ENCODE data around the gene HOXA9.
A peak's percentile ranks its signal among the peaks of the same experiment; 100 is the strongest.

Gene HOXA9

GRCh38 chr7:27188386-27189294 lies 23.3 kb upstream of the HOXA9 start:
- DNase-seq (ENCODE audit: insufficient read length, low spot score) (no peak), FAIRE-seq (no peak)
- no peak for TF ChIP-seq POLR2A (IDR thresholded peaks at IDR 0.05; ENCODE audit: low read depth, low read length)

GRCh38 chr7:27187475-27188385 lies 22.4 kb upstream of the HOXA9 start:
- DNase-seq (ENCODE audit: insufficient read length, low spot score), result no peak
- no peak for FAIRE-seq
- TF ChIP-seq POLR2A (IDR thresholded peaks at IDR 0.05; ENCODE audit: low read depth, low read length), result no peak

- DNase-seq (ENCODE audit: insufficient read length, low spot score) (no peak), FAIRE-seq (no peak)
- no peak for TF ChIP-seq POLR2A (IDR thresholded peaks at IDR 0.05; ENCODE audit: low read depth, low read length)
Observed at GRCh38 chr7:27186668-27187474, 21.5 kb upstream of the HOXA9 start.

GRCh38 chr7:27185854-27186667 lies 20.7 kb upstream of the HOXA9 start:
- FAIRE-seq (no peak), DNase-seq (ENCODE audit: insufficient read length, low spot score) (no peak)
- TF ChIP-seq POLR2A (IDR thresholded peaks at IDR 0.05; ENCODE audit: low read depth, low read length), result no peak

GRCh38 chr7:27185013-27185853 lies 19.9 kb upstream of the HOXA9 start, which contains the start of gene HOXA11:
HOXA11 (minus strand) TSS chr7:27185232; CDS start chr7:27185144, 88 bp downstream.
- DNase-seq (ENCODE audit: insufficient read length, low spot score) (no peak), FAIRE-seq (no peak)
- no peak for TF ChIP-seq POLR2A (IDR thresholded peaks at IDR 0.05; ENCODE audit: low read depth, low read length)

GRCh38 chr7:27184337-27185012 lies 19.1 kb upstream of the HOXA9 start:
- no peak for DNase-seq (ENCODE audit: insufficient read length, low spot score)

GRCh38 chr7:27183682-27184336 lies 18.5 kb upstream of the HOXA9 start:
- no peak for TF ChIP-seq POLR2A (IDR thresholded peaks at IDR 0.05; ENCODE audit: low read depth, low read length)
- no peak for DNase-seq (ENCODE audit: insufficient read length, low spot score)
- no peak for FAIRE-seq

More at GRCh38 chr7:27184337-27185012, 19.1 kb upstream of the HOXA9 start:
- FAIRE-seq, result no peak
- 0 out of 2 replicates have a peak, but pooled peaks have one; percentile 10 for TF ChIP-seq POLR2A (IDR thresholded peaks at IDR 0.05; ENCODE audit: low read depth, low read length)

- TF ChIP-seq POLR2A (IDR thresholded peaks at IDR 0.05; ENCODE audit: low read depth, low read length), result no peak
- DNase-seq (ENCODE audit: insufficient read length, low spot score), result no peak
- no peak for FAIRE-seq
Observed at GRCh38 chr7:27182861-27183681, 17.7 kb upstream of the HOXA9 start.

GRCh38 chr7:27182285-27182841 lies 17.0 kb upstream of the HOXA9 start:
- FAIRE-seq, result no peak
- no peak for TF ChIP-seq POLR2A (IDR thresholded peaks at IDR 0.05; ENCODE audit: low read depth, low read length)
- no peak for DNase-seq (ENCODE audit: insufficient read length, low spot score)

- DNase-seq (ENCODE audit: insufficient read length, low spot score) (no peak), FAIRE-seq (no peak)
- TF ChIP-seq POLR2A (IDR thresholded peaks at IDR 0.05; ENCODE audit: low read depth, low read length), result no peak
Observed at GRCh38 chr7:27181795-27182275, 16.5 kb upstream of the HOXA9 start.
